Neuronal stem cell (in vitro differentiated cells): Measurements from ENCODE around the gene DUSP28.

ENCODE experiments used
- DNase-seq: peaks from one replicate; pipeline ENCODE4 v3.0.0-alpha.2; 2013; ENCODE audit warnings: low spot score
- H2AFZ ChIP-seq: one replicate; pipeline ENCODE4 v1.6.1; 2013; ENCODE audit warnings: mild to moderate bottlenecking, low read length, inconsistent platforms
- H2AK5ac ChIP-seq: 2 replicates; pipeline ENCODE4 v1.6.1; 2013; ENCODE audit warnings: low read depth, mild to moderate bottlenecking, inconsistent platforms, low read length, moderate library complexity, mixed read lengths
- H2BK120ac ChIP-seq: 2 replicates; pipeline ENCODE4 v1.6.1; 2013; ENCODE audit warnings: low read depth, mild to moderate bottlenecking, inconsistent platforms, low read length, moderate library complexity, mixed read lengths
- H2BK12ac ChIP-seq: one replicate; pipeline ENCODE4 v1.6.1; 2013; ENCODE audit warnings: low read length, inconsistent platforms
- H2BK15ac ChIP-seq: 2 replicates; pipeline ENCODE4 v1.6.1; 2013; ENCODE audit warnings: mild to moderate bottlenecking, low read length, inconsistent platforms, mixed read lengths
- H2BK5ac ChIP-seq: one replicate; pipeline ENCODE4 v1.6.1; 2013; ENCODE audit warnings: inconsistent platforms, mild to moderate bottlenecking, low read length, moderate library complexity
- H3K14ac ChIP-seq: one replicate; pipeline ENCODE4 v1.6.1; 2013; ENCODE audit warnings: low read length, inconsistent platforms
- H3K18ac ChIP-seq: 2 replicates; pipeline ENCODE4 v1.6.1; 2013; ENCODE audit warnings: low read length, inconsistent platforms
- H3K23ac ChIP-seq: 2 replicates; pipeline ENCODE4 v1.6.1; 2013; ENCODE audit warnings: low read depth, mild to moderate bottlenecking, mixed read lengths, low read length, inconsistent platforms; ENCODE audit not compliant: poor library complexity
- H3K27ac ChIP-seq: replicated peaks from 3 replicates; pipeline ENCODE4 v1.5.1; 2013; ENCODE audit warnings: low read length, inconsistent platforms
- H3K27me3 ChIP-seq, 3 experiments: 2 replicates each; pipeline ENCODE4 v1.6.1; 2013; ENCODE audit warnings: low read length in 3 of 3, mild to moderate bottlenecking in 2 of 3, inconsistent platforms in 1 of 3, low read depth in 1 of 3, mixed read lengths in 1 of 3, moderate library complexity in 1 of 3; ENCODE audit not compliant: control insufficient read depth in 3 of 3, insufficient read depth in 3 of 3
- H3K36me3 ChIP-seq, 2 donors: replicated peaks in 1 of 2; 2 replicates each; pipeline ENCODE4 v1.6.1; 2013; ENCODE audit warnings: low read length in 2 of 2; ENCODE audit not compliant: control insufficient read depth in 2 of 2, insufficient read depth in 2 of 2
- H3K4ac ChIP-seq: 2 replicates; pipeline ENCODE4 v1.6.1; 2013; ENCODE audit warnings: inconsistent platforms, mild to moderate bottlenecking, low read length, moderate library complexity
- H3K4me1 ChIP-seq, 2 donors: 1 replicate in 1 of 2; 2 replicates in 1 of 2; pipeline ENCODE4 v1.6.1; 2013; ENCODE audit warnings: low read length in 2 of 2, low read depth in 1 of 2; ENCODE audit not compliant: control insufficient read depth in 2 of 2, insufficient read depth in 1 of 2
- H3K4me2 ChIP-seq: one replicate; pipeline ENCODE4 v1.6.1; 2013; ENCODE audit warnings: mild to moderate bottlenecking, low read length, inconsistent platforms; ENCODE audit not compliant: insufficient read depth, poor library complexity, severe bottlenecking
- H3K4me3 ChIP-seq, 2 donors: 2 replicates each; pipeline ENCODE4 v1.5.1; 2013; ENCODE audit warnings: low read length in 2 of 2, mild to moderate bottlenecking in 2 of 2, inconsistent platforms in 1 of 2, moderate library complexity in 1 of 2
- H3K79me1 ChIP-seq: one replicate; pipeline ENCODE4 v1.6.1; 2013; ENCODE audit warnings: low read depth, mild to moderate bottlenecking, inconsistent platforms, low read length, moderate library complexity
- H3K9ac ChIP-seq: one replicate; pipeline ENCODE4 v1.6.1; 2013; ENCODE audit warnings: mild to moderate bottlenecking, low read depth, low read length, inconsistent platforms; ENCODE audit not compliant: poor library complexity
- H3K9me3 ChIP-seq, 2 donors: replicated peaks in 1 of 2; 2 replicates each; pipeline versions ENCODE3 to v1.6.1; 2013; ENCODE audit warnings: low read length in 2 of 2, mild to moderate bottlenecking in 2 of 2, inconsistent platforms in 1 of 2, low read depth in 1 of 2, mixed read lengths in 1 of 2, moderate library complexity in 1 of 2; ENCODE audit not compliant: control insufficient read depth in 2 of 2, insufficient read depth in 1 of 2
- H4K8ac ChIP-seq: one replicate; pipeline ENCODE4 v1.6.1; 2013; ENCODE audit warnings: low read depth, mild to moderate bottlenecking, inconsistent platforms, low read length, moderate library complexity
- H4K91ac ChIP-seq: one replicate; pipeline ENCODE4 v1.6.1; 2013; ENCODE audit warnings: low read length, low read depth, mild to moderate bottlenecking, inconsistent platforms; ENCODE audit not compliant: poor library complexity
- WGBS, 2 donors: extraction: QIAGEN DNeasy Blood & Tissue Kit; methylation state at CpG; one replicate each; pipeline ENCODE4 v1.1.7; 2013; ENCODE audit warnings: missing lambda C conversion rate in 2 of 2, mixed read lengths in 1 of 2; ENCODE audit not compliant: insufficient read length in 2 of 2, insufficient replicate concordance in 1 of 2; ENCODE audit errors: extremely low coverage in 2 of 2; 5-methylcytosine and 5-hydroxymethylcytosine counted together

The DUSP28 gene

GRCh38 chr2:240512666-240513535 lies 47.3 kb upstream of the DUSP28 start:
- H4K8ac ChIP-seq, result no peak overlapping the region
- no peak overlapping the region for H3K4ac ChIP-seq
- H3K9me3 ChIP-seq, result peaks cover 0 to 1% of the 10 kb centered on the region in 2 donors
- H3K36me3 ChIP-seq, result peaks cover 0 to 10% of the 10 kb centered on the region in 2 donors
- DNase-seq, result no peak
- H3K27me3 ChIP-seq, result no peaks in the 10 kb centered on the region
- peak overlapping the region in 1 of 2 donors; percentile 27 for H3K4me3 ChIP-seq
- peak overlapping the region; percentile 28 for H3K14ac ChIP-seq
- H3K23ac ChIP-seq, result no peak overlapping the region
- no peak overlapping the region for H3K27ac ChIP-seq
- no CpG with 5 or more reads among the region's 21 CpGs for WGBS, 2 donors
- H3K18ac ChIP-seq, result peak overlapping the region; percentile 44
- peak overlapping the region; percentile 46 for H2BK12ac ChIP-seq
- H2BK15ac ChIP-seq, result peak overlapping the region; percentile 91
- H3K79me1 ChIP-seq, result peaks cover 2% of the 10 kb centered on the region
- peak overlapping the region; percentile 37 for H3K9ac ChIP-seq
- H4K91ac ChIP-seq, result no peak overlapping the region
- no peak overlapping the region for H3K4me2 ChIP-seq
- no peaks in the 10 kb centered on the region for H3K4me1 ChIP-seq
- H2AFZ ChIP-seq, result no peak overlapping the region
- peak overlapping the region; percentile 68 for H2AK5ac ChIP-seq
- H2BK120ac ChIP-seq, result no peak overlapping the region
- H2BK5ac ChIP-seq, result no peak overlapping the region

DNA sequence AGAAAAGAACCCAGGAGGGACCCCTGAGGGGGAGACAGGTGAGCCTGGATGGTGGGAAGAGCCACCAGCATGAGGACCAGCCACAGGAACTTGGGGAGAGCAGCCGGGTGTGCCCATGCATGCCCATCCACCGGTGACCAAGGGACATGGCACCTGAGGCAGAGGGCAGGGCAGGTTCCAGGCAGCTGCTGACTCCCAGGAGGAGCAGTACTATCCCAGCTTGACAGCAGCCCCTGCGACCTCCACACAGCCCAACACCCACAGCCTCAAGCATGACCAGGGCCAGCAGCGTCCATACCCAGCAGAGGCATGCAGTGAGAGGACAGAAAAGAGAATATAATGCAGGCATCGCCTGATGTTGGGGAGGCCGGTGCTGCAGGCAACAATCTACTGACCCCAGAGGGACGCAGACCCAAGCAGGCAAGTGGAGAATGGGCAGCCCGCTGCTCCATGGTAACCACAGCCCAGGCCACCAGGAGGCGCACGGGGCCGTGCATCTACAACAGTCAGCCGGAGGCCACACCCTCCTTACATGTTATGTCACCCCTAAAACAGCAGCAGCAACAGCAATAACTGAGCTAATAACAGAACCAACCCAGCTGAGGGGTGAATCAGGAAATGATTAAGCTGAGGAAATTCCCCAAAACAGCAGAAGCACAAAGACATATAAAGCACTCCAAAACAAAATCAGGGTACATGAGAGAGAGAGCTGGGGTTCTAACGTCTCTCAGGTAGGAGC lies 46.4 kb upstream of the DUSP28 start:
- peaks cover 2% of the 10 kb centered on the region for H3K79me1 ChIP-seq
- WGBS, 2 donors, result no CpG with 5 or more reads among the region's 13 CpGs
- H2BK15ac ChIP-seq, result no peak overlapping the region
- no peak overlapping the region for H2BK12ac ChIP-seq
- H3K23ac ChIP-seq, result peak overlapping the region; percentile 67
- no peak overlapping the region for H2BK120ac ChIP-seq
- H3K4me1 ChIP-seq, result no peaks in the 10 kb centered on the region
- no peak overlapping the region for H3K4me2 ChIP-seq
- peaks cover 0 to 13% of the 10 kb centered on the region in 2 donors for H3K36me3 ChIP-seq
- peak overlapping the region; percentile 47 for H3K9ac ChIP-seq
- DNase-seq, result peak; percentile 41
- H3K27me3 ChIP-seq, result no peaks in the 10 kb centered on the region
- peak overlapping the region; percentile 15 for H2AFZ ChIP-seq
- no peak overlapping the region for H3K27ac ChIP-seq
- no peak overlapping the region for H4K8ac ChIP-seq
- H3K9me3 ChIP-seq, result peaks cover 0 to 1% of the 10 kb centered on the region in 2 donors
- no peak overlapping the region for H4K91ac ChIP-seq
- peak overlapping the region; percentile 68 for H2AK5ac ChIP-seq
- H3K4me3 ChIP-seq, result no peak overlapping the region
- no peak overlapping the region for H2BK5ac ChIP-seq
- H3K18ac ChIP-seq, result peak overlapping the region; percentile 61
- no peak overlapping the region for H3K14ac ChIP-seq
- H3K4ac ChIP-seq, result no peak overlapping the region

- DNase-seq, result no peak
- Histone ChIP-seq H2AFZ (no peak overlapping the region), H3K36me3 (peaks cover 0 to 18% of the 10 kb centered on the region in 2 donors), H3K4ac (no peak overlapping the region), H4K91ac (no peak overlapping the region), H2BK120ac (no peak overlapping the region), H3K27me3 (peaks cover 0 to 7% (median 0%) of the 10 kb centered on the region in 3 experiments), H3K4me3 (no peak overlapping the region), H3K27ac (no peak overlapping the region), H2AK5ac (peak overlapping the region; percentile 27), H3K14ac (no peak overlapping the region), H2BK15ac (no peak overlapping the region), H4K8ac (no peak overlapping the region), H3K18ac (peak overlapping the region; percentile 42), H3K9me3 (peaks cover 0 to 1% of the 10 kb centered on the region in 2 donors), H2BK5ac (no peak overlapping the region), H3K23ac (peak overlapping the region; percentile 47), H3K79me1 (peaks cover 2% of the 10 kb centered on the region), H3K4me2 (no peak overlapping the region), H3K9ac (peak overlapping the region; percentile 54), H3K4me1 (peaks cover 0 to 2% of the 10 kb centered on the region in 2 donors), H2BK12ac (peak overlapping the region; percentile 80)
- no CpG with 5 or more reads among the region's 2 CpGs for WGBS, 2 donors
These were observed 45.5 kb upstream of the DUSP28 start for GRCh38 chr2:240514631-240515030.

- H3K14ac ChIP-seq, result no peak overlapping the region
- no peak overlapping the region for H4K8ac ChIP-seq
- no peak overlapping the region for H2AK5ac ChIP-seq
- H3K4ac ChIP-seq, result no peak overlapping the region
- no peak overlapping the region for H2BK120ac ChIP-seq
- no peak overlapping the region for H3K4me3 ChIP-seq
- DNase-seq, result no peak
- H2BK5ac ChIP-seq, result no peak overlapping the region
- H3K9me3 ChIP-seq, result peaks cover 0 to 1% of the 10 kb centered on the region in 2 donors
- H3K18ac ChIP-seq, result no peak overlapping the region
- no peak overlapping the region for H3K27ac ChIP-seq
- no CpG with 5 or more reads among the region's 4 CpGs for WGBS, 2 donors
- H3K4me1 ChIP-seq, result peaks cover 0 to 5% of the 10 kb centered on the region in 2 donors
- H3K9ac ChIP-seq, result no peak overlapping the region
- H3K36me3 ChIP-seq, result peaks cover 0 to 20% of the 10 kb centered on the region in 2 donors
- H2BK15ac ChIP-seq, result no peak overlapping the region
- no peak overlapping the region for H3K4me2 ChIP-seq
- H4K91ac ChIP-seq, result no peak overlapping the region
- H2BK12ac ChIP-seq, result no peak overlapping the region
- H3K79me1 ChIP-seq, result peaks cover 2% of the 10 kb centered on the region
- peaks cover 0 to 18% (median 0%) of the 10 kb centered on the region in 3 experiments for H3K27me3 ChIP-seq
- no peak overlapping the region for H3K23ac ChIP-seq
- no peak overlapping the region for H2AFZ ChIP-seq
These were observed 42.8 kb upstream of the DUSP28 start for GRCh38 chr2:240517342-240517741.
